HepG2 (cell line): ENCODE measurements around the gene CCDC88A. TPM values are rescaled to one million over a fixed set of nuclear protein-coding genes. Genes with fewer than 3 reads are reported as not detected.

ENCODE experiments used
- CC2D1A ChIP-seq: sonication (generic); formaldehyde crosslinking; IDR thresholded peaks from 2 replicates; pipeline ENCODE4 v1.8.1; 2023; ENCODE audit warnings: mild to moderate bottlenecking, missing genetic modification reagents
- CHCHD3 ChIP-seq: sonication (generic); formaldehyde crosslinking; IDR thresholded peaks from 2 replicates; pipeline ENCODE4 v1.8.0; 2022; ENCODE audit warnings: mild to moderate bottlenecking, missing genetic modification reagents, moderate library complexity
- CHD4 ChIP-seq: fragments of 200-600 bp; sonication (generic); IDR thresholded peaks from 2 replicates; pipeline ENCODE4 v1.7.0; 2017; ENCODE audit warnings: mild to moderate bottlenecking, low read length, borderline replicate concordance
- MLLT10 ChIP-seq: sonication (generic); formaldehyde crosslinking; IDR thresholded peaks from 2 replicates; pipeline ENCODE4 v1.4.0; 2020; ENCODE audit warnings: missing genetic modification reagents
- MTF1 ChIP-seq: sonication (generic); formaldehyde crosslinking; IDR thresholded peaks from 2 replicates; pipeline ENCODE4 v1.5.0; 2020; ENCODE audit warnings: missing genetic modification reagents
- MZF1 ChIP-seq: sonication (generic); formaldehyde crosslinking; IDR thresholded peaks from 2 replicates; pipeline ENCODE4 v1.8.1; 2023; ENCODE audit warnings: mild to moderate bottlenecking, missing genetic modification reagents, borderline replicate concordance
- RFX1 ChIP-seq: fragments of 450-650 bp; IDR thresholded peaks from 2 replicates; pipeline ENCODE4 v1.6.1; 2017
- RNF2 ChIP-seq: fragments of 450-650 bp; conservative IDR thresholded peaks from 2 replicates; pipeline ENCODE4 v1.6.1; 2016; ENCODE audit warnings: low read depth
- SAFB2 ChIP-seq: sonication (generic); formaldehyde crosslinking; IDR thresholded peaks from 2 replicates; pipeline ENCODE4 v1.5.1; 2020; ENCODE audit warnings: missing genetic modification reagents, low read depth, mild to moderate bottlenecking, borderline replicate concordance
- SIX1 ChIP-seq: sonication (generic); formaldehyde crosslinking; IDR thresholded peaks from 2 replicates; pipeline ENCODE4 v1.4.0; 2020; ENCODE audit warnings: missing genetic modification reagents, borderline replicate concordance
- SRF ChIP-seq: IDR thresholded peaks from 2 replicates; pipeline ENCODE4 v1.6.1; 2011; ENCODE audit warnings: mild to moderate bottlenecking, low read depth, low read length, moderate library complexity
- ZFY ChIP-seq: sonication (generic); formaldehyde crosslinking; IDR thresholded peaks from 2 replicates; pipeline ENCODE4 v1.4.0; 2020; ENCODE audit warnings: missing genetic modification reagents
- ZNF34 ChIP-seq: sonication (generic); formaldehyde crosslinking; IDR thresholded peaks from 2 replicates; pipeline ENCODE4 v1.4.0; 2020; ENCODE audit warnings: mild to moderate bottlenecking, missing genetic modification reagents, borderline replicate concordance
- ZNF543 ChIP-seq: sonication (generic); formaldehyde crosslinking; IDR thresholded peaks from 2 replicates; pipeline ENCODE4 v1.4.0; 2020; ENCODE audit warnings: mild to moderate bottlenecking, missing genetic modification reagents
- ZNF546 ChIP-seq: sonication (generic); formaldehyde crosslinking; conservative IDR thresholded peaks from 2 replicates; pipeline ENCODE4 v1.8.1; 2023; ENCODE audit warnings: mild to moderate bottlenecking, missing genetic modification reagents
- ZNF616 ChIP-seq: sonication (generic); formaldehyde crosslinking; IDR thresholded peaks from 2 replicates; pipeline ENCODE4 v1.5.0; 2020; ENCODE audit warnings: low read depth, mild to moderate bottlenecking, missing genetic modification reagents
- ZNF841 ChIP-seq: sonication (generic); formaldehyde crosslinking; IDR thresholded peaks from 2 replicates; pipeline ENCODE4 v1.8.1; 2023; ENCODE audit warnings: missing genetic modification reagents, borderline replicate concordance
- ZSCAN29 ChIP-seq: sonication (generic); formaldehyde crosslinking; conservative IDR thresholded peaks from 2 replicates; pipeline ENCODE4 v1.4.0; 2020; ENCODE audit warnings: mild to moderate bottlenecking, missing genetic modification reagents
- polyA plus RNA-seq, 8 experiments: library from polyadenylated mRNA; depleted of rRNA in 3 of 8; stranded (reverse) in 7 of 8; unstranded in 1 of 8; fragments of >200 nt; fragmentation: Illumina TruSeq in 4 of 8; extraction: Trizol in 4 of 8; gene quantifications; 2 replicates each; pipeline versions ENCODE4 v1.2.1 to v1.2.3, GENCODE V29; 2011 to 2016; ENCODE audit warnings: low read depth in 4 of 8, missing spikeins in 1 of 8, mixed read lengths in 1 of 8; ENCODE audit not compliant: insufficient read depth in 1 of 8
- total RNA-seq, 5 experiments: library from RNA; depleted of rRNA; stranded (reverse); fragments of >200 nt; fragmentation: Illumina TruSeq; extraction: Trizol; gene quantifications; 2 replicates each; pipeline ENCODE4 v1.2.3, GENCODE V29; 2016; ENCODE audit warnings: low read depth in 1 of 5
- TF ChIP-seq, protein P1 (sequence below): IDR thresholded peaks from 2 replicates; pipeline ENCODE4 v1.6.1; 2016; ENCODE audit warnings: missing compliant biosample characterization, missing genetic modification reagents, borderline replicate concordance
- TF ChIP-seq, protein P2 (sequence below): sonication (generic); formaldehyde crosslinking; IDR thresholded peaks from 2 replicates; pipeline ENCODE4 v1.4.0; 2020; ENCODE audit warnings: missing genetic modification reagents, mild to moderate bottlenecking, borderline replicate concordance
- TF ChIP-seq, protein P3 (sequence below): sonication (generic); formaldehyde crosslinking; IDR thresholded peaks from 2 replicates; pipeline ENCODE4 v1.5.0; 2020; ENCODE audit warnings: mild to moderate bottlenecking, missing genetic modification reagents

CCDC88A gene
- total and polyA plus RNA-seq, 2 of the 13 experiments (the other 11 are each of a cell fraction or from before 2014, with no cell fraction given) = 43.2 to 84.1 TPM

DNA sequence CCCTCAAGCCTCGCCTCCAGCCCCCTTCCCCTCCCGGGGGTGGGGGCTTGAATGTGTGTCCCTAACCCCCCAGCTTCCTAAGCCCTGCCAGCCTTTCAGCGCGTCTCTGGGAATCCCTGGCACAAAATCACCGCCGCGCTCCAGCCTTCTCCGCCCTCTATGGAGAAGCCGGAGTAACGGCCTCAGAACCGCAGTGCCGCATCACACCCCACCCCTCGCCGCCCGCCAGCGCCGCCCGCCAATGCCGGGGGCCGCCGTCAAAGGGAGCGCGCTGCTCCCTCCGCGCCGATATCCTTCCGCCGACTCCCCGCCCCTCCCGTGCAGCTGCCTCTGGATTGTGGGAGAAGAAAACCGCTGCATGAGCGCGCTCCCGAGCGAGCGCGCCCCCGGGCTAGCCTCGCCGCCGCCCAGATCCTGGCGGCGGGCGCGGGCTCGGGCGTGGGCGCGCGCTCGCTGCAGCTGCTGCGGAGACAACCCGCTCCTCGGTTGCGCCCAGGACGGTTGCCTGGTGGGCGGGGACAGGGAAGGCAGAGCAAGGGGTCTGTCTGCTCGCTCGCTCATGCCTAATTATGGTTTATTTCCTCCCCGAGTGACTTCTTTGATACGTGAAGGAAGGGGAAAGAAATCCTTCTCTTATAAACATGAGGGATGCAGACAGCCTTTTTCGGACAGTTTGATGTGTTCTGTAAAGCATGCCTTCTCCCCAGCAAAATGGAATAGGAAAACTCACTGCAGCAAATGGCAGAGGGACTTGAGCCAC is at the start of gene CCDC88A (continued):
- TF ChIP-seq ZSCAN29 (CRISPR knock-in tag) (peak; percentile 85; the same call in 1 of the 2 replicates), SAFB2 (CRISPR knock-in tag) (peak; percentile 98; the same call in 1 of the 2 replicates), CHD4 (no peak), RFX1 (no peak), RNF2 (peak; percentile 72; the same call in 1 of the 2 replicates), MTF1 (CRISPR knock-in tag) (0 out of 2 replicates have a peak, but pooled peaks have one; percentile 71), CC2D1A (CRISPR knock-in tag) (0 out of 2 replicates have a peak, but pooled peaks have one; percentile 7), ZNF841 (no peak), ZFY (CRISPR knock-in tag) (peak; percentile 83), SIX1 (CRISPR knock-in tag) (no peak), ZNF34 (0 out of 2 replicates have a peak, but pooled peaks have one; percentile 24), ZNF616 (CRISPR knock-in tag) (peak; percentile 95; the same call in 1 of the 2 replicates), MZF1 (CRISPR knock-in tag) (0 out of 2 replicates have a peak, but pooled peaks have one; percentile 28), ZNF543 (CRISPR knock-in tag) (peak; percentile 97), ZNF546 (CRISPR knock-in tag) (peak; percentile 99), SRF (no peak; the same call in 1 of the 2 replicates), MLLT10 (no peak), CHCHD3 (CRISPR knock-in tag) (peak; percentile 2; the same call in 1 of the 2 replicates)
- TF ChIP-seq, protein P1, sequence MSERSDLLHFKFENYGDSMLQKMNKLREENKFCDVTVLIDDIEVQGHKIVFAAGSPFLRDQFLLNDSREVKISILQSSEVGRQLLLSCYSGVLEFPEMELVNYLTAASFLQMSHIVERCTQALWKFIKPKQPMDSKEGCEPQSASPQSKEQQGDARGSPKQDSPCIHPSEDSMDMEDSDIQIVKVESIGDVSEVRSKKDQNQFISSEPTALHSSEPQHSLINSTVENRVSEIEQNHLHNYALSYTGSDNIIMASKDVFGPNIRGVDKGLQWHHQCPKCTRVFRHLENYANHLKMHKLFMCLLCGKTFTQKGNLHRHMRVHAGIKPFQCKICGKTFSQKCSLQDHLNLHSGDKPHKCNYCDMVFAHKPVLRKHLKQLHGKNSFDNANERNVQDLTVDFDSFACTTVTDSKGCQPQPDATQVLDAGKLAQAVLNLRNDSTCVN = peak; percentile 95
- TF ChIP-seq, protein P2, sequence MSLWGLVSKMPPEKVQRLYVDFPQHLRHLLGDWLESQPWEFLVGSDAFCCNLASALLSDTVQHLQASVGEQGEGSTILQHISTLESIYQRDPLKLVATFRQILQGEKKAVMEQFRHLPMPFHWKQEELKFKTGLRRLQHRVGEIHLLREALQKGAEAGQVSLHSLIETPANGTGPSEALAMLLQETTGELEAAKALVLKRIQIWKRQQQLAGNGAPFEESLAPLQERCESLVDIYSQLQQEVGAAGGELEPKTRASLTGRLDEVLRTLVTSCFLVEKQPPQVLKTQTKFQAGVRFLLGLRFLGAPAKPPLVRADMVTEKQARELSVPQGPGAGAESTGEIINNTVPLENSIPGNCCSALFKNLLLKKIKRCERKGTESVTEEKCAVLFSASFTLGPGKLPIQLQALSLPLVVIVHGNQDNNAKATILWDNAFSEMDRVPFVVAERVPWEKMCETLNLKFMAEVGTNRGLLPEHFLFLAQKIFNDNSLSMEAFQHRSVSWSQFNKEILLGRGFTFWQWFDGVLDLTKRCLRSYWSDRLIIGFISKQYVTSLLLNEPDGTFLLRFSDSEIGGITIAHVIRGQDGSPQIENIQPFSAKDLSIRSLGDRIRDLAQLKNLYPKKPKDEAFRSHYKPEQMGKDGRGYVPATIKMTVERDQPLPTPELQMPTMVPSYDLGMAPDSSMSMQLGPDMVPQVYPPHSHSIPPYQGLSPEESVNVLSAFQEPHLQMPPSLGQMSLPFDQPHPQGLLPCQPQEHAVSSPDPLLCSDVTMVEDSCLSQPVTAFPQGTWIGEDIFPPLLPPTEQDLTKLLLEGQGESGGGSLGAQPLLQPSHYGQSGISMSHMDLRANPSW = no peak; the same call in 1 of the 2 replicates
- TF ChIP-seq, protein P3, sequence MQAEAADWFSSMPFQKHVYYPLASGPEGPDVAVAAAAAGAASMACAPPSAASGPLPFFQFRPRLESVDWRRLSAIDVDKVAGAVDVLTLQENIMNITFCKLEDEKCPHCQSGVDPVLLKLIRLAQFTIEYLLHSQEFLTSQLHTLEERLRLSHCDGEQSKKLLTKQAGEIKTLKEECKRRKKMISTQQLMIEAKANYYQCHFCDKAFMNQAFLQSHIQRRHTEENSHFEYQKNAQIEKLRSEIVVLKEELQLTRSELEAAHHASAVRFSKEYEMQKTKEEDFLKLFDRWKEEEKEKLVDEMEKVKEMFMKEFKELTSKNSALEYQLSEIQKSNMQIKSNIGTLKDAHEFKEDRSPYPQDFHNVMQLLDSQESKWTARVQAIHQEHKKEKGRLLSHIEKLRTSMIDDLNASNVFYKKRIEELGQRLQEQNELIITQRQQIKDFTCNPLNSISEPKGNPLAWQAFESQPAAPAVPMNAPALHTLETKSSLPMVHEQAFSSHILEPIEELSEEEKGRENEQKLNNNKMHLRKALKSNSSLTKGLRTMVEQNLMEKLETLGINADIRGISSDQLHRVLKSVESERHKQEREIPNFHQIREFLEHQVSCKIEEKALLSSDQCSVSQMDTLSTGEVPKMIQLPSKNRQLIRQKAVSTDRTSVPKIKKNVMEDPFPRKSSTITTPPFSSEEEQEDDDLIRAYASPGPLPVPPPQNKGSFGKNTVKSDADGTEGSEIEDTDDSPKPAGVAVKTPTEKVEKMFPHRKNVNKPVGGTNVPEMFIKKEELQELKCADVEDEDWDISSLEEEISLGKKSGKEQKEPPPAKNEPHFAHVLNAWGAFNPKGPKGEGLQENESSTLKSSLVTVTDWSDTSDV (CRISPR knock-in tag) = peak; percentile 91; the same call in 1 of the 2 replicates
